ENCODE results near the gene ADAM22.

ADAM22 gene

GRCh38 chr7:88206254-88206653, 272.2 kb downstream of the ADAM22 start:
- Histone ChIP-seq H3K9me3 (ENCODE audit: control insufficient read depth, insufficient read depth, low read length) (no peaks in the 10 kb centered on the region), H4K20me1 (ENCODE audit: control insufficient read depth, insufficient read depth, low read depth, low read length) (no peaks in the 10 kb centered on the region), H3K4me3 (ENCODE audit: low read length) (no peak overlapping the region), H3K27me3 (ENCODE audit: control insufficient read depth, low read length) (no peaks in the 10 kb centered on the region), H3K79me2 (ENCODE audit: control insufficient read depth, low read length) (no peaks in the 10 kb centered on the region), H3K4me1 (ENCODE audit: control insufficient read depth, low read length) (no peaks in the 10 kb centered on the region), H3F3A (ENCODE audit: control insufficient read depth, insufficient read depth) (no peaks in the 10 kb centered on the region), H3K4me2 (ENCODE audit: low read length) (no peak overlapping the region), H3K27ac (ENCODE audit: low read depth, low read length) (no peak overlapping the region), H3K9me2 (replicated peaks; ENCODE audit: control insufficient read depth, low read length) (no peaks in the 10 kb centered on the region), H3K36me3 (ENCODE audit: control insufficient read depth, low read length) (peaks cover 77% of the 10 kb centered on the region)
- TF ChIP-seq CTCF (IDR thresholded peaks at IDR 0.05; ENCODE audit: low read depth, low read length, poor library complexity, severe bottlenecking) (no peak), EZH2phosphoT487 (IDR thresholded peaks at IDR 0.05; ENCODE audit: borderline replicate concordance, low read length) (no peak)

GRCh38 chr7:88208521-88208920, 274.5 kb downstream of the ADAM22 start:
- no peaks in the 10 kb centered on the region for H3K4me1 ChIP-seq (ENCODE audit: control insufficient read depth, low read length)
- no peak overlapping the region for H3K4me2 ChIP-seq (ENCODE audit: low read length)
- H4K20me1 ChIP-seq (ENCODE audit: control insufficient read depth, insufficient read depth, low read depth, low read length) = no peaks in the 10 kb centered on the region
- no peaks in the 10 kb centered on the region for H3F3A ChIP-seq (ENCODE audit: control insufficient read depth, insufficient read depth)
- no peaks in the 10 kb centered on the region for H3K27me3 ChIP-seq (ENCODE audit: control insufficient read depth, low read length)
- H3K9me3 ChIP-seq (ENCODE audit: control insufficient read depth, insufficient read depth, low read length) = no peaks in the 10 kb centered on the region
- no peak overlapping the region for H3K27ac ChIP-seq (ENCODE audit: low read depth, low read length)
- peaks cover 90% of the 10 kb centered on the region for H3K36me3 ChIP-seq (ENCODE audit: control insufficient read depth, low read length)
- H3K4me3 ChIP-seq (ENCODE audit: low read length) = no peak overlapping the region
- 0 out of 2 replicates have a peak, but pooled peaks cover 3% of the 10 kb centered on the region for H3K79me2 ChIP-seq (ENCODE audit: control insufficient read depth, low read length)
- TF ChIP-seq EZH2phosphoT487 (IDR thresholded peaks at IDR 0.05; ENCODE audit: borderline replicate concordance, low read length) (no peak), CTCF (IDR thresholded peaks at IDR 0.05; ENCODE audit: low read depth, low read length, poor library complexity, severe bottlenecking) (no peak)
- no peaks in the 10 kb centered on the region for H3K9me2 ChIP-seq (replicated peaks; ENCODE audit: control insufficient read depth, low read length)

- no peaks in the 10 kb centered on the region for H3K9me2 ChIP-seq (replicated peaks; ENCODE audit: control insufficient read depth, low read length)
- H3K27me3 ChIP-seq (ENCODE audit: control insufficient read depth, low read length) = no peaks in the 10 kb centered on the region
- H3K27ac ChIP-seq (ENCODE audit: low read depth, low read length) = no peak overlapping the region
- 0 out of 2 replicates have a peak, but pooled peaks cover 2% of the 10 kb centered on the region for H3F3A ChIP-seq (ENCODE audit: control insufficient read depth, insufficient read depth)
- peaks cover 7% of the 10 kb centered on the region for H3K4me1 ChIP-seq (ENCODE audit: control insufficient read depth, low read length)
- no peaks in the 10 kb centered on the region for H4K20me1 ChIP-seq (ENCODE audit: control insufficient read depth, insufficient read depth, low read depth, low read length)
- H3K4me3 ChIP-seq (ENCODE audit: low read length) = no peak overlapping the region
- H3K9me3 ChIP-seq (ENCODE audit: control insufficient read depth, insufficient read depth, low read length) = no peaks in the 10 kb centered on the region
- no peak overlapping the region for H3K4me2 ChIP-seq (ENCODE audit: low read length)
- TF ChIP-seq EZH2phosphoT487 (IDR thresholded peaks at IDR 0.05; ENCODE audit: borderline replicate concordance, low read length) (no peak), CTCF (IDR thresholded peaks at IDR 0.05; ENCODE audit: low read depth, low read length, poor library complexity, severe bottlenecking) (no peak)
- H3K36me3 ChIP-seq (ENCODE audit: control insufficient read depth, low read length) = peaks cover 90% of the 10 kb centered on the region
- peaks cover 33% of the 10 kb centered on the region for H3K79me2 ChIP-seq (ENCODE audit: control insufficient read depth, low read length)
Observed at GRCh38 chr7:88212918-88213317, 278.9 kb downstream of the ADAM22 start.

Measured in DOHH2 (cell line).